ENCODE data around the gene PCNX1. TPM values are rescaled to one million over a fixed set of nuclear protein-coding genes. Genes with fewer than 3 reads are reported as not detected.

The PCNX1 gene
- total and polyA plus RNA-seq, 9 of the 15 experiments (the other 6 are each of a cell fraction or from before 2014, with no cell fraction given), result 0.30 to 4.5 (median 2.3) TPM

- TF ChIP-seq HDAC2 (IDR thresholded peaks at IDR 0.05), result no peak
- TF ChIP-seq ZNF512 (tag; IDR thresholded peaks at IDR 0.05), result no peak
- no peak for TF ChIP-seq HMG20B (CRISPR knock-in tag; IDR thresholded peaks at IDR 0.05)
- no peak for TF ChIP-seq CAMTA2 (CRISPR knock-in tag; conservative IDR thresholded peaks at IDR 0.05)
- TF ChIP-seq POLR2AphosphoS5 (IDR thresholded peaks at IDR 0.05; ENCODE audit: control insufficient read depth, insufficient read depth, low read depth, low read length), result no peak
- TF ChIP-seq ZNF740 (CRISPR knock-in tag; IDR thresholded peaks at IDR 0.05), result no peak
- no peak for TF ChIP-seq ZNF740 (tag; IDR thresholded peaks at IDR 0.05)
- no peak for TF ChIP-seq FOXA1 (IDR thresholded peaks at IDR 0.05; ENCODE audit: borderline replicate concordance)
- TF ChIP-seq XRCC3 (IDR thresholded peaks at IDR 0.05), result no peak
- TF ChIP-seq MED1 (CRISPR knock-in tag; IDR thresholded peaks at IDR 0.05; ENCODE audit: borderline replicate concordance), result no peak
- no peak for TF ChIP-seq SETDB1 (IDR thresholded peaks at IDR 0.05; ENCODE audit: low read length)
- no peak for TF ChIP-seq ETV1 (tag; conservative IDR thresholded peaks at IDR 0.05; ENCODE audit: low read depth)
- TF ChIP-seq GATAD2B (IDR thresholded peaks at IDR 0.05; ENCODE audit: borderline replicate concordance), result no peak
- TF ChIP-seq ZBTB2 (IDR thresholded peaks at IDR 0.05), result no peak
- no peak overlapping the region for H3K27ac ChIP-seq (ENCODE audit: extremely low read depth, low read depth, low read length)
- no peaks in the 10 kb centered on the region for H3K79me2 ChIP-seq (ENCODE audit: control insufficient read depth, insufficient read depth, low read length)
- no peak overlapping the region for H3K4me2 ChIP-seq (ENCODE audit: insufficient read depth, low read length)
- no peak overlapping the region for H3K4me3 ChIP-seq
- peaks cover 0 to 2% of the 10 kb centered on the region in 2 experiments; a peak in 2 of 5 replicates for H3K27me3 ChIP-seq (ENCODE audit: control insufficient read depth in 2 of 2, insufficient read depth in 2 of 2, low read length in 2 of 2)
- no peaks in the 10 kb centered on the region for H3K9me1 ChIP-seq (ENCODE audit: control insufficient read depth, insufficient read depth, low read length)
- no peak for FAIRE-seq
- H4K20me1 ChIP-seq (replicated peaks; ENCODE audit: control insufficient read depth, insufficient read depth, low read length), result no peaks in the 10 kb centered on the region; the same call in 1 of the 2 replicates
- ATAC-seq, result no peak
- DNase-seq (ENCODE audit: extremely low read depth in 1 of 4, low spot score in 3 of 4), result no peak
- WGBS (ENCODE audit: insufficient coverage, low coverage, missing lambda C conversion rate), result 0% methylated on average over 2 of the region's 2 CpGs
- no peaks in the 10 kb centered on the region; a peak in 1 of 5 replicates for H3K4me1 ChIP-seq (replicated peaks in 1 of 2; ENCODE audit: control insufficient read depth in 2 of 2, insufficient read depth in 2 of 2, low read length in 2 of 2)
- in situ Hi-C loops (cut with MboI) (no loop called here), intact Hi-C loops (cut with micrococcal nuclease) (no loop called here)
- no peaks in the 10 kb centered on the region for H3K36me3 ChIP-seq (ENCODE audit: control insufficient read depth, insufficient read depth, low read length)
- H3K9ac ChIP-seq (ENCODE audit: insufficient read depth in 1 of 2, low read depth in 2 of 2, low read length in 2 of 2), result no peak overlapping the region
- ChIA-PET POLR2A (no interaction called here), CTCF (ENCODE audit: low intra/inter-chr PET ratio) (no interaction called here)
- no TSS peak for BruUV-seq (replicated peaks)
- no peak overlapping the region for H2AFZ ChIP-seq (ENCODE audit: low read depth, low read length)
- H3K9me3 ChIP-seq (replicated peaks; ENCODE audit: control insufficient read depth, insufficient read depth, low read depth, low read length), result no peaks in the 10 kb centered on the region
These were observed 15.5 kb upstream of the PCNX1 start for GRCh38 chr14:70891737-70892136.
